ENCODE results near the gene APOL6.
"Not testable (repeated sequence)": the region's sequence is repeated elsewhere in the genome, so short reads cannot be mapped to it uniquely, and the experiment has no call there.

The APOL6 gene

DNA sequence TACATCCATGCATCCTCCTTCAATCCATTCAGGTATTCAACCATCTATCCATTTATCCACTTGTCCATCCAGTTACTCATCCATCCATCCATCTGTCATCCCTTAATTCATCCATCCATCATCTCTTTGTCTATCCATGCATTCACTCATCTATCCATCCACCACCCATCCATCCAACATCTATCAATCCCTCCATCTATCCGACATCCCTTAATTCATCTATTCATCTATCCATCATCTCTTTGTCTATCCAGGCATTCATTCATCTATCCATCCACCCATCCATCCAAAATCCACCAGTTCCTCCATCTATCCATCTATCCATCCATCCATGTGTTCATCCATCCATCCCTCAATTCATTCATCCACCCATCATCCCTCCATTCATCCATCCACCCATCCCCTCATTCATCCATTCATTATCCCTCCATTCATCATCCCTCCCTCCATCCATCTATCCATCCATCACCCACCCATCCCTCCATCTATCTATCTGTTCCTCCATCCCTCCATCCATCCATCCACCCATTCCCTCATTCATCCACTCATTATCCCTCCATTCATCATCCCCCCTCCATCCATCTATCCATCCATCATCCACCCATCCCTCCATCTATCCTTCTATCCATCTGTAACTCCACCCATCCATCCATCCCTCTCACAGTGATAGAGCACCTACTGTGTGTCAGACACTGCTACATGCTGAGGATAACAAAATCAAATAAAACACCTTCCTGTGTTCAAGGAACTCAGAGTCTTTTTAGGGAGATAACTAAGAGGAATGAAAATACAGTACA lies 29.6 kb upstream of the APOL6 start:
- DNase-seq, result no peak

DNA sequence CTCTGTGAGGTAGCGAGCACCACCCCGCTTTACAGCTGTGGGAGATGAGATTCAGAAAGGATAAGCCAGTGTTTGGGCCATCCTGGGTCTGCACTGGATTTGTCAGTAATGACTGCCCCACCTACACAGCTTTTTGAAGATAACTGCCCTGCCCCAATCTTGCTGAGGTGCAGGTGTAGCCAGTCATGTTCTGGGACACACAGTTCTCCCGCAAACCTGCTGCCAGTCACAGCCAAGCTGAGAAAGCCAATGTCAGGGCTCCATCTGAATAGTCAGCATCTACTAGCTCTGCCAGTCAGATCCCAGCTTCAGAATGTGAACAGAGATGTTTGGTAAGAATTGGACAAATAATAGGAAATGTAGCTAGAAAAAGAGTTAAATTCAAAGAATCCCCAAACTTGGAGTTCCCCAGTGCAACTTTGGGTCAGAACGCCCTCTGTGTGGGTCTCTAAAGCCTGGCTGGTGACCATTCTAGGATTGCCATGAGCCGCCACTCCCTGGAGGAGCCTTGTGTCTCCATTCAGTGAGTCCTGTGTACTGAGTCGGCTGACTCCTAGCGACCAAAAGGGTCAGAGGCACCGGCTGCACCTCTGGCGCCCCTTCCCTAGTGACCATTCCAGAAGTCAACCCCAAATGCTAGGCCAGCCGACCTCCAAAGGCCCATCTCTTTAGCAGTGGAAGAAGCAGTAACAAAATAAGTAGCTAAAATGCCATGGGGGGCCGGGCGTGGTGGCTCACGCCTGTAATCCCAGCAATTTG lies 28.7 kb upstream of the APOL6 start:
- DNase-seq, result no peak

DNA sequence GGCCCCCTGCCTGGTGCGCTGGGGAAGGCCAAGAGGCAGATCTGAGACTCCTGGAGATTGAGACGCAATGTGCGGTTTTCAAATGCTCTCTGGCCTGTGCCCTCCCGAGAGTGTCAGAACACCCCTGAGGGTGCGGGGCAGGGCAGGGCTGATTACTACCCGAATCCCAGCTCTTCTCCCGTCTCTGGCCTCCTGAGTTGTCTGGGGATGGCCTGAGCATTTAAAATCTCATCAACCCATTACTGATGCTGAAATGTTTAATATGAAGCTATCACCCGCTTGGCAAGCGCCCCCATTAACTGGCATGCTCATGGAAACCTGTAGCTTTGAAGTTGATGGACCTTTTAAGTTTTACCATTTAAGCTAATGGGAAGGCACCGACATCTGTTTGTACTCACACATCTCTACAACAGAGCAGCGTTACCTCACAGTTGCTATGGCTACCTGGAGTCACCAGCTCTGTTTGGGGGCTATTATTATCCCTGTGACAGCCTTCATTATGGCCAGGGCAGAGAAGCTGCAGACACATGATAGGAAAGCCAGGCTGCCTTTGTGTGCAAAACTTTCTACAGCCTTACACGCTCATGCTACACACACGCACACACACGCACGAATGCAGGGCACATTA lies 27.5 kb upstream of the APOL6 start:
- DNase-seq, result no peak

DNA sequence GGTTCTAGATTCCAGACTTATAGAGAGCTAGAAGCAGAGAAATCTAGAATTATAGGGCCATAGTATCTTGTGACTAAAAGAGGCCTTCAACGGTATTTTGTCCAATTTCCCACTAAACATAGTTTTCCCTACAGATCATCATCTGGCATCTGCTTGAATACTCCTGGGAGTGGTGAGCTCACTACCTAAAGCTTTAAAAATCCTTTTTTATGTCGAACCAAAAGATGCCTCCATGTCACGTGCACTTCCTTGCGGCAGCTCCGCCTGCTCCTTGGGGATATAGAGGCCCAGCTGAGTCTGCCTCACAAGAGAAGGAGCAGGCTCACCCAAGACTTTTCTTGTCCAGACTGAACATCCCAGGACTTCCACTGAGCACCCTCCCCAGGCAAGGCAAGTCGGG lies 26.8 kb upstream of the APOL6 start:
- DNase-seq, result no peak

DNA sequence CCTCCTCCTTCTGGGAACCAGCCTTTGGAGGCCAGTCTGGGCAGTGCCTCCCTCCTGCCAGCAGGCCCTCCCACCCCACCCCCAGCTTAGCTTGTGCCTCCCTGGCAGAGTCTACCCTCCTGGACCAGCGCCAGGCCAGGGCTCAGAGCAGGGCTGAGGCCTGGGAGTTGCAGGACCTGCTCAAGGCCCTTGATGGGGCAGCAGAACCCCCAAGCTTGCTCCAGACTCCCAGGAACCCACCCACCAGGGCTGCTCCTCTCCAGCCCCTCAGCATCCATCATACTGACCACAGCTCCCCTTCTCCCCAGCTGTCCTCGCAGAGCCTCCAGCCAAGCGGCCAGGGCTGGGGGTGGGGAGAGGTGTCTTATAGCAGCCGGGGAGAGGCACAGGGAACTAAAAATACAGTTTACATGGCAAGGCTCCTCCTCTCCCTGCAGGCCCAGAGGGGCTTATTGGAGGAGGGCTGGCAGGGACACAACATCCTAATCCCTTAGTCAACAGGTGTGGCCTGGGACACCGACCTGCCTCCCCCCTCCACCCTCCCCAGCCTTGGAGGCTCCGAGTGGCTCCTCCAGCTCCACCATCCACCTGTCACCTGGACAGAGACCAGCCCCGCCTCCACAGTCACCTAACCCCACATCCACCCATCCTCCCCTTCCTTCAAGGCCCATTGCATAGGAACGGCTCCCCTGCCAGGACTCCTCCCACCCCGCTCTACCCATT lies 25.9 kb upstream of the APOL6 start:
- no peak for DNase-seq

DNA sequence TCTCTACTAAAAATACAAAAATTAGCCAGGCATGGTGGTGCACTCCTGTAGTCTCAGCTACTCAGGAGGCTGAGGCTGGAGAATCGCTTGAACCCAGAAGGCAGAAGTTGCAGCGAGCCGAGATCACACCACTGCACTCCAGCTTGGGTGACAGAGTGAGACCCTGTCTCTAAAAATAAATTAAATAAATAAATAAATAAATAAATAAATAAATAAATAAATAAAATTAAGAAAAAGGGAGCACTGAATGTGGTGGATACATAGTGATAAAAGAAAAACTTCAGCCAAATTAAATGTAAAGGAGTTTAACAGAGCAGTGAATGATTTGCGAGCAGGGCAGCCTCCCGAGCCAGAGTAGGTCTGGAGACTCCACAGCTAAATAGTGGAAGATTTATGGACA lies 24.4 kb upstream of the APOL6 start:
- not testable (repeated sequence) for DNase-seq

DNA sequence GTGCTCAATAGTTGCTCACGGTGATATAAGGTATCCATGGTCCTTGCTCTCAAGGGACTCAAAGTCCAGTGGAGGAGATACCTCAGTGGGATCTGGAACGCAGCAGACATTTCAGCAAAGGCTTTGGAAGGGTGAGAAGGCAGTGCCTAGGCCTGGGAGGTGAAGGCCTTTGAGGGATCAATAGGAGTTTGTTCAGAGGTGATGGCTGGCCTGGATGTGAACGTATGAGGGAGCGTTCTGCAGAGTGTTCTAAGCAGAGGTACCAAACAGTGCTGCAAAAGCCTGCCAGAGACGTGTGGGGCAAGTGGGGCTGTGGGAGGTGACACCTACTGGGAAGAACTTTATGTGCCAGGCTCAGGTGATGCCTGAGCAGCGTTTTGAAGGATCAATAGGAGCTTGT lies 23.7 kb upstream of the APOL6 start:
- DNase-seq, result no peak

DNA sequence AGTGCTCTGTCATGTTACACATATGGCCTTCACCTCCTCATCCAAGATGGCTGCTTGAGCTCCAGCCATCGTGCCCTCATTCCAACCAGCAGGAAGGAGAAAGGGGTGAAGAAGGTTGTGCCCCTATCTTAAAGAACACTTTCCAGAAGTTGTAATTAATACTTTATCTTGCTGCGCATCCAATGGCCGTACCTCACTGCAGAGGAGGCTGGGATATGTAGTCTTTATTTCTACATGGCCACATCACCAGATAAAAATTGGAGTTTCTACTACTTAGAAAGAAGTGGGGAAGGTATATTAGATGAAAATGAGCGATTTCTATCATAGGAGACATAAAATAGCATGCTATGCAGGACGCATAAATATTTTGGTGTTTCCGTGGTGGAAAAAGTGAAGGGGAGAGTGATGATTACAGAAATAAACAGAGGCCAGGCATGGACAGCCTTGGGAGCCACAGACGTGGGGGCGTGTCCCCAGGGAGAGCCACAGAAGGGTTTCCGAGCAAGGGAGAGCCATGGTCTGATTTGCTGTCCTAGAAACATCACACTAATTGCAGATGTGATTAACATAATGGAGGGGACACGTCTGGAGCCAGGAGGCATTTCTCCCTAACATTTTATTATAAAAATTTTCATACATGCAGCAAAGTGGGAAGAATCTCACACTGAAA lies 22.3 kb upstream of the APOL6 start:
- no peak for DNase-seq

DNA sequence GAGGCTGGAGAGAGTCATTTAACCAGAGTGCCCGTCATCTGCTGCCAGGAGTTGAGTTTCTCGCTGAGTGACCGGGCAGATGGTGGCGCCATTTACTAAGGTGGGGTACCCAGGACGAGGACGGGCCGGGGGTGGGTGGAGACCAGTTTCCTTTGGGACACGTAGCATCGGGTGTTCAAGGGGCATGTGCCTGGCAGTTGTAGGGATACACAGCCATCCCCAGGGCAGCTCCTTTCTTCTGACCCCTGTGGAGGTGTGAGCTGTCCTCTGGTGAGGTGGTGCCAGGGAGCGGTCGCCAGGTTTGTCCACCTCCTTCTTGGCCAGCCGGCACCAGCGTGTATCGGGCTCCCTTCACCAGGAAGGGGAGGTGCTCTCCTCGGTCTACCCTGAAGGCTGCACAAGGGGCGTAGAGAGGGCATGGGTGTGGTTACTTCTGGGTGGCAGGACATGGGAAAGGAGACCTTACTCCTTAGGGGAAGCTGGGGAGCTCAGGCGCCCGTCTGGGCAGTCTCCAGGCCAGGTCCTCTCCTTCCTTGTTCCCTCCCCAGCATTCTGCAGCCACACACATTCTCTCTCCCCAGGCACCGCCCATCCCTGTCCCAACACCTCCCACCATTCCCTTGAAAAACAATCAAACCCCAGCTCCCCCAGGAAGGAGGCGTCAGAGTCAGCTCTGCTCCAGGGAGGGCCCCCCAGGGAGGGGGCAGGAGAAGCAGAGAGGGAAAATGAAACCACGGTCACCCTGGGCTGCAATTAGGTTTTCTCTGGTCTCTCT lies 20.8 kb upstream of the APOL6 start:
- DNase-seq, result peak; percentile 48

DNA sequence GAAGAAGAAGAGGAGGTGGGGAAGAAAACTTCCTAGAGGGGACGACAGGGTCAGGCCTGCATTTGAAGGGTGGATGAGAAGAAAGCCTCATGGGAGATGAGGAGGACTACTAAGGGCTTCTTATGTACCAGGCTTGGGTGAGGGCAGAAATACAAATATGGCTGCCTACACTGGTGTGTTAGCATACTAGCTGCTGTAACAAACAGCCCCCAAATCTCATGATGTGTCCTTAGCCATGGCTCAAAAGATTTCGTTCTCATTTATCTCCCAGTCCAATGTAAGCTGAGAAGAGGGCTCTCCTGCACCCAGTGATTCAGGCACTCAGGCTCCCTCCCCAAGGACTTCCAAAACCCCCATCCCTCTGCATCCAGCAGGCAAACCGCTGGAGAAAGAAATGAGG lies 19.5 kb upstream of the APOL6 start:
- DNase-seq, result no peak

DNA sequence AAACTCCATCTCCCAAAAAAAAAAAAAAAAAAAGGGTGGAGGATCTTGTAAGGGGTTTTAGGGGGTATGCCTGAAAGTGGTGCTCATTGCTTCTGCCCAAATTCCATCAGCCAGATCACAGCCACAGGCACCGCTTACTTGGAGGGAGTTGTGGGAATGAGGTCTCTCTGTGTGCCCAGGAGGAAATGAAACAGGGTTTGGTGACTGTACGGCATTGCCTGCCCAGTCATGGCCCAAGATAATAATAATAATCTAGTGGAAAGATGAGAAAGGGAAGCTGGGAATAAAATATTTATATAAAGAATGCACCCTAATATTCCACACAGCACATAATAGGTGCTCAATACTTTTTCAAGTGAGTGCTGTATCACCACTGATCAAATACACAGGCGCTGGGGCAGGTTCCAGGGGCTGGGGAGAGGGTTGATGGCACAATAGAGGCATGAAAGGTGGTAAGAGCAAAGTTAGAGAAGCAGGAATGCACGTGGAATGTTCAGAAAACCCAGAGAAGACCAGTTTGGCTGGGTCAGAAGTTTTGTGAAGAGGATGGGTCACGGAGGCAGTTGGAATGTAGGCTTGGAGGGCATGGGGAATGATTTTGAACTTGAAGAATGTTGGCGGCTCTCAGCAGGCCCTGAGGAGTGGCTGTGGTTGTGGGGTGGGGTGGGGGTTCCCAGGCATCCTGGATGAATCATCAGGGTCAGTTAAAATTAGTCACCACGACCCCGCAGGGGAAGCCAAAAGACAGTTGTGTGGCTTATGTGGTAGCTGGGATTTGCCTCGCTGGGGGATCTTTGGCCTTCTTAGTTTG lies 18.6 kb upstream of the APOL6 start:
- peak; percentile 60 for DNase-seq

DNA sequence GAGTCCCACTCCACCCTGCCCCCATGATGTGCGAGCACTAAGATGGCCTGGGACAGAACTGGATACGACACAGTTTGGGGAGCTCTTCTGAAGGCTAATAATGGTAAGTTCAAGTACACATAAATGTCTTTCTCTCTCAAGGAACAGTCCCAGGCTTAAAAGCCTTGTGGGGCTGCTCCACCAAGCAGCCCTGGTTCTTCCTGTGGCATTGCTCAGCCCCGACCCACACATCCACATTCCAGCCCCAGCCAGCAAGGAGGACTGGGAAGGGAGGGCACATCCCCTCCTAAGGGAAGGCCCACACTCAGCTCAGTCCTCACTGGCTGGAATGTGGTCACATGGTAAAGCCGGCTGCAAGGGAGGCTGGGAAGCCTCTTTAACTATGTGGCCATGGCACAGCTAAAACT lies 17.9 kb upstream of the APOL6 start:
- no peak for DNase-seq

DNA sequence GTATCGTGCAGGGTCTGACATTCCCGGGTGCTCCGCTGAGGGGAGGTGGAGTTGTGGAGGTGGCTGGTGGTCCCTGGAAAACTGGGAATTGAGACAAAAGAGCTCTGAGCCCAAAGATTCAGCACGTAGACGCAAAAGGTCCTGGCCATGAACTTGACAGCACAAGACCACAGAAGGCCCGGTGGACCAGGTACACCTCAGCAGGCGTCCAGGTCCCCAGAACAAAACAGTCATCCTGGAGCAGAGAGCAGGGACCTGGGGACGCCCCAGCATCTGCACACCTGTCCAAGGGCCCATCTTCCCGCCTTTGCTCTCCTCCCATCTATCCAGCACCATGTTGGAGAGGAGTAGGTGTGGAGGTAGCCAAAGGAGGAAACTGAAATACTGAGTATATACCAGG lies 17.4 kb upstream of the APOL6 start:
- DNase-seq, result no peak

DNA sequence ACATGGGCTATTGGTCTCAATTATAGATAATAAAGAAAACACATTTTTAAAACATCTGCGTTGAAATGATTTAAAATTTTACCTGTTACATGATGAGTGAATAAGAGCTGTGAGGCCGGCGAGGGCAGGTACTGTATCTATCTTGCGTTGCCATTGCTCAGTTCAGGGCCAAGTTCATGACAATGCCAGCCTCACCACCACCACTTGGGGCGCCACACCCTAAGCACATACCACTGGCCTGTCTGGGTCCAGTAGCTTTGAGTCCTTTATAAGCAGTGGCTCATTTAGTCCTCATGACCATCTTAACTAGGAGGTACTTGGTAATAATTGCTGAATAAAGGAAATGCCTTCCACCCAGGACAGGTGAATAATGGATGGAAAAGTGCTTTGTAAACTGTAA lies 16.6 kb upstream of the APOL6 start:
- peak; percentile 36 for DNase-seq

DNA sequence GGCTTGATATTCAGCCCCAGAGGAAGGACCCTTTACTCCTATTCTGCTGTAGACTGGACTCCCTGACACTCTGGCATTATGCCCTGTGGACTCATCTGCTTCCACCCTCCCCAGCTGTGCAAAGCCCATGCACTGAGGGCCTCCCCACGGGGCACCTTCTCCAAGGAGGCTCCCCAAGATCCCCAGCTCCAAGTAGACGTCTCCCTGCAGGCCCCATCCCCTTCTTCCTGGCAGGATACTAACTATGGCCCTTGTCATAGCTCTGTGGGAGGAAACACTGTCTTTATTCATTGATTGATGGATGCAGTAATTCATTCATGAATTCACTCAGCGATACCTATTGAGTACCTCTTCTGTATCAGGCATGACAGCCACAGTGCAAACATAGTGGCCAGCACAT lies 15.3 kb upstream of the APOL6 start:
- DNase-seq, result no peak

DNA sequence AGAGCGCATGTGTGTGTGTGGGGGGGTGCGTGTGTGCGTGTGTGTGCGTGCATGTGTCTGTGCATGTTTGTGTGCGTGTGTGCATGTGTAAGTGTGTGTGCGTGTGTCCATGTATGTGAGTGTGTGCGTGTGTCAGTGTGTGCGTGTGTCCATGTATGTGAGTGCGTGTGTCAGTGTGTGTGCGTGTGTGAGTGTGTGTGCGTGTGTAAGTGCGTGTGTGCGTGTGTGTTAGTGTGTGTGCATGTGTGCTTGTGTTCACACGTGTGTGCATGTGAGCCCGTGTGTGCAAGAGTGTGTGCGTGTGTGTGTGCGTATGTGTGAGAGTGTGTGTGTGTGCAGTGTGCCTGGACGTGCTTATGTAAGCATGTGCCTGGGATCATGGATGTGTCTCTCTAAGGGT lies 14.7 kb upstream of the APOL6 start:
- DNase-seq, result no peak

DNA sequence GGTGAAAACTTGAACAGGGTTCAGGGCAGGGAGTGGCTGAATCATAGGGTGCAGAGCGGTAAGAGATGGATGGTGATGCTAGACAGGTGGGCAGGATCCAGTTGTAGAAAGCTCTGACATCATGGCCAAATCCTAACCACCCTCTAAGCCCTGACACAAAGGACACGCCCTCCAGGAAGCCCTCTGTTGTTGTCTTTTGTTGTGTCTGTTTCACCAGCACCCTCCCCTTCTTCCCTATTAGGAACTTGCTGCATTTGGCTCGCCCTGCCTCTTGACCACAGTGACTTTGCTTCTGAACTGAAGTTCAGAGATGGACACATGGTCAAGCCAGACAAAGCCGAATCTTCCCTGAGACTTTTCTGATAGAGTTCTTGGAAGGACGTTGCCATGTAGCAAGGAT lies 14.2 kb upstream of the APOL6 start:
- no peak for DNase-seq

DNA sequence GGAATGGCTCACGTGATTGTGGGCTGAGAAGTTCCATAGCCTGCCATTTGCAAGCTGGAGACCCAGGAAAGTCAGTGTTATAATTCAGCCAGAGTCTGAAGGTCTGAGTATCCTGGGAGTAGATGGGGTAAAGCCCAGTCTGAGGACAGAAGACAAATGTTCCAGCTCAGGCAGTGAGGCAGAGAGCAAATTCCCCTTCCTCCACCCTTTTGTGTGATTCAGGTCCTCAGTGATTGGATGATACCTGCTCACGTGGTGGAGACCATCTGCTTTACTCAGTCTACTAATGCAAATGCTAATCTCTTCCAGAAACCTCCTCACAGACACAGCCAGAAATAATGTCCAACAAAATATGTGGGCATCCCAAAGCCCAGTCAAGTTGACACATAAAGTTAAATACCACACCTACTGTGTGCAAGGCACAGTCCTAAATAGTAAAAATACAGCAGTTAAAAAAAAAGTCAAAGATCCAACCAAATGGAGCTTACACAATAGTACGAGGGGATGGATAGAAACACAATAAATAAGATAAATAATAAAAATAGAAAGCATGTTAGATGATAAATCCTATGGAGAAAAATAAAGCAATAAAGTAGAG lies 13.2 kb upstream of the APOL6 start:
- no peak for DNase-seq

DNA sequence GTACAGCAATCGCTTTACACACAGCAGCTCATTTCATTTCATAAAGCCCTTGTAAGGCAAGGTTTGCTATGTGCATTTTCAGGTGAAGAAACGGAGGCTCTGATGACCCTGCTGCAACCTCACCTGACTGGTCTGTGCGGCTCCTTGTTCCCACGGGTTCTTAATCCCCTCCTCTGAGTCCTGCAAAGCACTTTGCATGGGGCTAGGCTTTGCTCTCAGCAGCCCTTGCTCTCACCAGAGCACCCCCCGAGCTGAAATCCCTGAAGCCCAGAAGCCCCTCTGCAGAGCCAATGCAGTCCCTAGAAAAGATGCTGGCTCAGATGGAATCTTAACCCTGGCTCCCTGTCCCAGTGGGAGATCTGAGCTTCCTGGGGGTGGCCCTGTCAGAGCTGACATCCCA lies 11.0 kb upstream of the APOL6 start:
- no peak for DNase-seq

DNA sequence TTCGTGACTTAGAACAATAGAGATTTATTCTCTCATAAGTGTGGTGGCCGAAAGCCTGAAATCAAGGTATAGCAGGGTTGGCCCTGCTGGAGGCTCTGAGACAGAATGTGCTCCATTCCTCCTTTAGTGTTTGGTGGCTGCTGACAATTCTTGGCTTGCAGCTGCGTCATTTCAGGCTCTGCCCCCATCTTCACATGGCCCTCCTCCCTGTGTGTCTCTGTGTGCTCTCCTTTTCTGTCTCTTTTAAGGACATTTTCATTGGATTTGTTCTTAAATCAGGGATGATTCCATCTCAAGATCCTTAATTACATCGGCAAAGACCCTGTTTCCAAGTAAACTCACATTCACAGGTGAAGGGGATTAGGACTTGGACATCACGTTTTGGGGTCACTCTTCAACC lies 10.2 kb upstream of the APOL6 start:
- no peak for DNase-seq

DNA sequence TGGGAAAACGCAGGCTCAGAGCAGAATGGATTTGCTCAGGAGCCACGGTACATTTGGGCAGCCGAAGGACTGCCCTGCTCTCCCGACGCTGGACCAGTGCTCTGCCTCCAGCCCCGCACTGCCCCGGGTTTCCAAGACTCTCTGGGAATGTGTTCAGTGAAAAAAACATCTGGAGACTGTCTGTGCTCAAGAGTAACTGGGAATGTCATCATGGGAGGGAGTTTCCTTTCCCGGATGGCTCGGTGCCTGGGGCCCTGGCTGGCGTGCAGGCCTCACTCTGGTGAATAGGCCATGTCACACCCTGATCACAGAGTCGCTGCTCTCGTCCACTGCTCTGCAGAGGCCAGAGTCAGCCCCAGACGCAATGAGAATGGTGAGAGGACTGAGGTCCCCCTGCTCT lies 9.8 kb upstream of the APOL6 start:
- no peak for DNase-seq
